GM12892 (cell line): Measurements from ENCODE around the gene SCFD2.

Experiments used
- POLR2A ChIP-seq: IDR thresholded peaks from 2 replicates; pipeline ENCODE4 v1.6.1; 2011; ENCODE audit warnings: low read depth, low read length, control low read depth
- POLR2AphosphoS5 ChIP-seq: IDR thresholded peaks from 2 replicates; pipeline ENCODE4 v1.6.1; 2011; ENCODE audit warnings: low read depth, low read length, control low read depth
- TAF1 ChIP-seq: IDR thresholded peaks from 2 replicates; pipeline ENCODE4 v1.6.1; 2011; ENCODE audit warnings: low read depth, mild to moderate bottlenecking, control low read depth, low read length, borderline replicate concordance

- TF ChIP-seq POLR2AphosphoS5 (no peak), POLR2A (no peak), TAF1 (no peak)
Observed at GRCh38 chr4:53022513-53023100, 343.3 kb downstream of the SCFD2 start.
